Fibroblast of lung (primary cell): ENCODE measurements around the gene TPCN2. TPM values are rescaled to one million over a fixed set of nuclear protein-coding genes. Genes with fewer than 3 reads are reported as not detected.

Experiments
- DNase-seq, 2 donors: peaks; one replicate each; pipeline versions ENCODE4 v3.0.0 to v3.0.0-alpha.2; 2010; ENCODE audit warnings: low read depth in 2 of 2
- H2AFZ ChIP-seq: 2 replicates; pipeline ENCODE4 v1.5.1; 2012; ENCODE audit warnings: low read length, control low read depth, inconsistent platforms
- H3K27ac ChIP-seq: 2 replicates; pipeline ENCODE4 v1.5.1; 2011; ENCODE audit warnings: low read length, control low read depth; ENCODE audit not compliant: insufficient read depth
- H3K27me3 ChIP-seq: 2 replicates; pipeline ENCODE4 v1.5.1; 2011; ENCODE audit warnings: mild to moderate bottlenecking, low read length; ENCODE audit not compliant: control insufficient read depth, insufficient read depth
- H3K36me3 ChIP-seq: 2 replicates; pipeline ENCODE4 v1.5.1; 2011; ENCODE audit warnings: low read length; ENCODE audit not compliant: control insufficient read depth, insufficient read depth
- H3K4me1 ChIP-seq: 2 replicates; pipeline ENCODE4 v1.5.1; 2011; ENCODE audit warnings: low read length; ENCODE audit not compliant: control insufficient read depth, insufficient read depth; ENCODE audit errors: extremely low read depth
- H3K4me2 ChIP-seq: 2 replicates; pipeline ENCODE4 v1.5.1; 2011; ENCODE audit warnings: low read length, control low read depth; ENCODE audit not compliant: insufficient read depth; ENCODE audit errors: extremely low read depth
- H3K4me3 ChIP-seq, 4 experiments: fragments of 200-600 bp in 1 of 4; sonication (generic) in 1 of 4; replicated peaks in 1 of 4; 2 replicates each; pipeline ENCODE4 v1.5.1; 2011 to 2016; ENCODE audit warnings: low read length in 4 of 4, low read depth in 3 of 4, mild to moderate bottlenecking in 3 of 4, control low read depth in 2 of 4, inconsistent platforms in 1 of 4, mixed read lengths in 1 of 4; ENCODE audit not compliant: insufficient read depth in 1 of 4; ENCODE audit errors: control extremely low read depth in 1 of 4
- H3K79me2 ChIP-seq: 2 replicates; pipeline ENCODE4 v1.5.1; 2012; ENCODE audit warnings: mild to moderate bottlenecking, low read length, inconsistent platforms; ENCODE audit not compliant: control insufficient read depth, insufficient read depth
- H3K9ac ChIP-seq: 2 replicates; pipeline ENCODE4 v1.5.1; 2011; ENCODE audit warnings: mild to moderate bottlenecking, low read length, control low read depth; ENCODE audit not compliant: insufficient read depth
- H3K9me3 ChIP-seq: 2 replicates; pipeline ENCODE4 v1.5.1; 2012; ENCODE audit warnings: low read depth, low read length; ENCODE audit not compliant: control insufficient read depth, insufficient read depth
- H4K20me1 ChIP-seq: 2 replicates; pipeline ENCODE4 v1.5.1; 2011; ENCODE audit warnings: low read length; ENCODE audit not compliant: control insufficient read depth, insufficient read depth; ENCODE audit errors: extremely low read depth
- EZH2 ChIP-seq: IDR thresholded peaks from 2 replicates; pipeline ENCODE4 v1.5.1; 2012; ENCODE audit warnings: low read length, control low read depth, mild to moderate bottlenecking; ENCODE audit errors: missing control alignments
- polyA plus RNA-seq, 2 donors: library from polyadenylated mRNA; depleted of rRNA in 1 of 2; stranded (reverse) in 1 of 2; unstranded in 1 of 2; fragments of >200 nt; gene quantifications; 2 replicates each; pipeline ENCODE4 v1.2.1, GENCODE V29; 2011 to 2012; ENCODE audit warnings: missing spikeins in 1 of 2
- total RNA-seq: library from RNA; depleted of rRNA; stranded (reverse); fragments of >200 nt; gene quantifications from 2 replicates; pipeline ENCODE4 v1.2.1, GENCODE V29; 2014
- TF ChIP-seq, protein P1 (sequence below), 2 donors: IDR thresholded peaks in 1 of 2; conservative IDR thresholded peaks in 1 of 2; 1 replicate in 1 of 2; 2 replicates in 1 of 2; pipeline ENCODE4 v1.5.1; 2011 to 2012; ENCODE audit warnings: low read length in 2 of 2, control low read depth in 1 of 2, inconsistent platforms in 1 of 2, low read depth in 1 of 2, mild to moderate bottlenecking in 1 of 2

The TPCN2 gene
- total and polyA plus RNA-seq, 2 donors (not counting 1 experiment from before 2014, with no cell fraction given), result 9.7 to 11.7 TPM

- no peaks in the 10 kb centered on the region for H4K20me1 ChIP-seq
- no peak overlapping the region for H3K4me2 ChIP-seq
- H3K9ac ChIP-seq, result no peak overlapping the region
- H3K27me3 ChIP-seq, result no peaks in the 10 kb centered on the region
- peak; percentile 60 to 77 for DNase-seq
- no peaks in the 10 kb centered on the region for H3K36me3 ChIP-seq
- H3K79me2 ChIP-seq, result no peaks in the 10 kb centered on the region
- H3K4me1 ChIP-seq, result peaks cover 3% of the 10 kb centered on the region
- no peak overlapping the region for H2AFZ ChIP-seq
- TF ChIP-seq, protein P1, sequence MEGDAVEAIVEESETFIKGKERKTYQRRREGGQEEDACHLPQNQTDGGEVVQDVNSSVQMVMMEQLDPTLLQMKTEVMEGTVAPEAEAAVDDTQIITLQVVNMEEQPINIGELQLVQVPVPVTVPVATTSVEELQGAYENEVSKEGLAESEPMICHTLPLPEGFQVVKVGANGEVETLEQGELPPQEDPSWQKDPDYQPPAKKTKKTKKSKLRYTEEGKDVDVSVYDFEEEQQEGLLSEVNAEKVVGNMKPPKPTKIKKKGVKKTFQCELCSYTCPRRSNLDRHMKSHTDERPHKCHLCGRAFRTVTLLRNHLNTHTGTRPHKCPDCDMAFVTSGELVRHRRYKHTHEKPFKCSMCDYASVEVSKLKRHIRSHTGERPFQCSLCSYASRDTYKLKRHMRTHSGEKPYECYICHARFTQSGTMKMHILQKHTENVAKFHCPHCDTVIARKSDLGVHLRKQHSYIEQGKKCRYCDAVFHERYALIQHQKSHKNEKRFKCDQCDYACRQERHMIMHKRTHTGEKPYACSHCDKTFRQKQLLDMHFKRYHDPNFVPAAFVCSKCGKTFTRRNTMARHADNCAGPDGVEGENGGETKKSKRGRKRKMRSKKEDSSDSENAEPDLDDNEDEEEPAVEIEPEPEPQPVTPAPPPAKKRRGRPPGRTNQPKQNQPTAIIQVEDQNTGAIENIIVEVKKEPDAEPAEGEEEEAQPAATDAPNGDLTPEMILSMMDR (conservative IDR thresholded peaks at IDR 0.05 in 1 of 2, IDR thresholded peaks at IDR 0.05 in 1 of 2; ENCODE audit: low read depth in 1 of 2, low read length in 2 of 2), result peak; percentile 94 to 98
- TF ChIP-seq EZH2, result no peak
- H3K9me3 ChIP-seq, result no peaks in the 10 kb centered on the region
- no peak overlapping the region for H3K4me3 ChIP-seq
- H3K27ac ChIP-seq, result no peak overlapping the region
Observed at GRCh38 chr11:69101115-69101791, 52.5 kb downstream of the TPCN2 start.

DNA sequence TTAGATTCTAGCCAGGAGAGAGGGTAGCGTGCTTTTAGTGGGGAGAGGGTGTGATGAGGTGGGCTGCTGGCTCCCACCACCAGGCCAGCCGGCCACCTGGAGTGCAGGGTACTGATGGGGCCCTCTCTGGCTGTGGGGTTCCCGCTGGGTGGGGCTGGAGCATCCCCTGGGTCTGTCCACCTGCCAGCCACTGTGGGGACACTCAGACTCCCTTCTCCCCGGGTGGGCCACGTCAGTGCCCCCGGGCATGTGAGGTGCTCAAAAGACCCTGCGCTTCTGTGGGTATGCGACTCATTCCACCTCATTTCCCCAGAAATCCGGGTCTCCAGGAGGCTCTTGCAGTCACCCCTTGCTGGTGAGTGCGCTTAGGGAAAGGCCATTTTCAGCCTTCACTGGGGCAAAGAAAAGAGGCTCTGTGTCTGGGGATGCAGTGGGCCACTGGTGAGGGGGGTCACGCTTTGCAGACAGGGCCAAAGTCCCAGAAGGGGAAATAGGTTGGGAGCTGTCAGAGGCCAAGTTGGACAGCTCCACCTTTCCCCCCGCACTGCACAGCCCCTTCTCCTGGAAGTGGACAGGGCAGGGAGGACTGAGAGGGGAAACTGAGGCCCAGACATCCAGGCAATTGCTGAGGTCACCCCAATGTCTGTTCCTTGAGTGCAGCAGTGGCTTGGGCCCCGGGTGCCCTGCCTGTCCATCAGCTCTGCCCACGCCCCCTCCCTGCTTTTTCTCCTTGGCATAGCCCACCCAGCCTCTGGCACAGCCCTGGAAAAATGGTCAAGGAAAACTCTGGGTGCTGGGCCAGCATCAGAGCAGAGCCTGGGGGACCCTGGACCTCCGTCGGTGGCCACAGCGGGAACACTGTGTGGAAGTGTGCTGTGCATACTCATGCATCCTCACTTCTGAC, 53.3 kb downstream of the TPCN2 start:
- H3K4me1 ChIP-seq, result peaks cover 3% of the 10 kb centered on the region
- H4K20me1 ChIP-seq, result no peaks in the 10 kb centered on the region
- no peaks in the 10 kb centered on the region for H3K27me3 ChIP-seq

More for the DNA sequence above, 53.3 kb downstream of the TPCN2 start:
- Histone ChIP-seq H3K79me2 (no peaks in the 10 kb centered on the region), H2AFZ (no peak overlapping the region), H3K36me3 (no peaks in the 10 kb centered on the region), H3K4me3 (no peak overlapping the region), H3K27ac (no peak overlapping the region), H3K4me2 (no peak overlapping the region), H3K9me3 (no peaks in the 10 kb centered on the region), H3K9ac (no peak overlapping the region)
- TF ChIP-seq EZH2, result no peak
- TF ChIP-seq, protein P1 (conservative IDR thresholded peaks at IDR 0.05 in 1 of 2, IDR thresholded peaks at IDR 0.05 in 1 of 2; ENCODE audit: low read depth in 1 of 2, low read length in 2 of 2), result no peak
- no peak for DNase-seq
